Cardiac muscle cell (in vitro differentiated cells and primary cell): ENCODE results near the gene TP53I3. TPM values are rescaled to one million over a fixed set of nuclear protein-coding genes. Genes with fewer than 3 reads are reported as not detected.

Experiments
- DNase-seq, 2 donors: peaks; one replicate each; pipeline versions ENCODE4 v3.0.0 to v3.0.0-alpha.2; 2010 to 2017; ENCODE audit warnings: low read depth in 1 of 2, low spot score in 1 of 2
- H3K27ac ChIP-seq: fragments of 200-600 bp; sonication (generic); 2 replicates; pipeline ENCODE4 v1.5.1; 2016
- H3K27me3 ChIP-seq: fragments of 200-600 bp; sonication (generic); 2 replicates; pipeline ENCODE4 v1.6.0; 2016; ENCODE audit warnings: control low read depth
- H3K36me3 ChIP-seq: fragments of 200-600 bp; sonication (generic); 2 replicates; pipeline ENCODE4 v1.5.1; 2016; ENCODE audit warnings: control low read depth
- H3K4me1 ChIP-seq: fragments of 200-600 bp; sonication (generic); 2 replicates; pipeline ENCODE4 v1.8.1; 2017; ENCODE audit warnings: low read depth, mild to moderate bottlenecking, mixed run types
- H3K4me3 ChIP-seq: fragments of 200-600 bp; sonication (generic); 2 replicates; pipeline ENCODE4 v1.5.1; 2016; ENCODE audit warnings: mild to moderate bottlenecking
- H3K9me3 ChIP-seq: fragments of 200-600 bp; sonication (generic); 2 replicates; pipeline ENCODE4 v1.5.1; 2017; ENCODE audit warnings: low read depth, mild to moderate bottlenecking, control low read depth
- polyA plus RNA-seq: library from polyadenylated mRNA; unstranded; fragments of >200 nt; fragmentation: Nextera tagmentation; extraction: Ambion mirVana; gene quantifications from 2 replicates; pipeline ENCODE4 v1.2.1, GENCODE V29; 2016
- total RNA-seq: library from RNA; depleted of rRNA; stranded (reverse); fragments of >200 nt; gene quantifications from 2 replicates; pipeline ENCODE4 v1.2.3, GENCODE V29; 2016
- TF ChIP-seq, protein P1 (sequence below): IDR thresholded peaks from 2 replicates; pipeline ENCODE4 v1.5.1; 2012; ENCODE audit warnings: low read depth, mild to moderate bottlenecking, low read length

Gene TP53I3
- total and polyA plus RNA-seq, 2 experiments from 2014 or later: 25.4 to 70.2 TPM

DNA sequence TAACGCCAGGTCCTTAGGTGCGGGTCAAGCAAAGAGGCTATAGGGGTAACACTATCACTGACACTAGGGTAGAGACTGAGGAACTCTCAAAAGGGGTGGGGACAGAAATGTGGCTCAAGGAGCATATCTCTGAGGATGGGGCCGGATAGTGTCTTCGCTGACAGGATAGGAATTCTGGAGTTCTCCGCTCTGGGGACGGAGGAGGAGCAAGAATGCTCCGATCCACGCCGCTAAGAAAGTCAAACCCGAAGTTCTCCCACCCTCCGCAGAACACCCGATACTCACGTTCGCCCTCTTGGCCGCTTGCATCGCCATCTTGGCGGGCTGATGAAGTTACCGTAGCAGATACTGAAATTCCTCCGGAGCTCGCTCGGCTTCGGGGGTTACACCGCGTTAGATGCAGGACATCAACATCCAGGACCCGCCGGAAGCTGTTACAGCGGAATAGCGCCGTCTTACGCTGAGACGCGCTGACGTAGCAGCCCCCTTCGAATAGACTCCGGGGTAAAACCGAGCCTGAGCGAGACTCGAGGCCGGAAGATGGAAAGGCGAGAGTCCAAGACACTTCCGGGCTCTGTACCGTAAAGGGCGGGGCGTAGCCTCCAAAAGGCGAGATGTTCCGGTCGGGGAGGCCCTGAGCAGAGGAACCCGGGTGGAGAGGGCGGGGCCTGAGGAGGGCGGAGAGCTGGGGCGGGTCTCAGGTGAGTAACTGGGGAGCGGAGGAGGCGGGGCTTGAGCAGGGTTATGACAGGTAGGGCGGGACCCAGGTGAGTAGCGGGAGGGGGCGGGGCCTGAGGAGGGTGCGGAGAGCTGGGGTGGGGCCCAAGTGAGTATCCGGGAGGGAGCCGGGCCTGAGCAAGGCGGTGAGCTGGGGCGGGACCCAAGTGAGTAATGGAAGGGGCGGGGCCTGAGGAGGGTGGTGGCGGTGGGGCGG, 8.5 kb downstream of the TP53I3 start, which contains the start of gene SF3B6:
Gene SF3B6, minus strand, starts transcription at position 412 of the 934 bp plus-strand sequence. Its CDS starts 97 bp downstream, at position 315.
- TF ChIP-seq, protein P1, sequence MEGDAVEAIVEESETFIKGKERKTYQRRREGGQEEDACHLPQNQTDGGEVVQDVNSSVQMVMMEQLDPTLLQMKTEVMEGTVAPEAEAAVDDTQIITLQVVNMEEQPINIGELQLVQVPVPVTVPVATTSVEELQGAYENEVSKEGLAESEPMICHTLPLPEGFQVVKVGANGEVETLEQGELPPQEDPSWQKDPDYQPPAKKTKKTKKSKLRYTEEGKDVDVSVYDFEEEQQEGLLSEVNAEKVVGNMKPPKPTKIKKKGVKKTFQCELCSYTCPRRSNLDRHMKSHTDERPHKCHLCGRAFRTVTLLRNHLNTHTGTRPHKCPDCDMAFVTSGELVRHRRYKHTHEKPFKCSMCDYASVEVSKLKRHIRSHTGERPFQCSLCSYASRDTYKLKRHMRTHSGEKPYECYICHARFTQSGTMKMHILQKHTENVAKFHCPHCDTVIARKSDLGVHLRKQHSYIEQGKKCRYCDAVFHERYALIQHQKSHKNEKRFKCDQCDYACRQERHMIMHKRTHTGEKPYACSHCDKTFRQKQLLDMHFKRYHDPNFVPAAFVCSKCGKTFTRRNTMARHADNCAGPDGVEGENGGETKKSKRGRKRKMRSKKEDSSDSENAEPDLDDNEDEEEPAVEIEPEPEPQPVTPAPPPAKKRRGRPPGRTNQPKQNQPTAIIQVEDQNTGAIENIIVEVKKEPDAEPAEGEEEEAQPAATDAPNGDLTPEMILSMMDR: no peak
- Histone ChIP-seq H3K27me3 (no peaks in the 10 kb centered on the region), H3K27ac (peak within 1 kb of the TSS; percentile 74), H3K9me3 (no peaks in the 10 kb centered on the region), H3K4me1 (no peaks in the 10 kb centered on the region), H3K36me3 (peaks cover 12% of the 10 kb centered on the region), H3K4me3 (peak within 1 kb of the TSS; percentile 72)
- peak; percentile 99 for DNase-seq

DNA sequence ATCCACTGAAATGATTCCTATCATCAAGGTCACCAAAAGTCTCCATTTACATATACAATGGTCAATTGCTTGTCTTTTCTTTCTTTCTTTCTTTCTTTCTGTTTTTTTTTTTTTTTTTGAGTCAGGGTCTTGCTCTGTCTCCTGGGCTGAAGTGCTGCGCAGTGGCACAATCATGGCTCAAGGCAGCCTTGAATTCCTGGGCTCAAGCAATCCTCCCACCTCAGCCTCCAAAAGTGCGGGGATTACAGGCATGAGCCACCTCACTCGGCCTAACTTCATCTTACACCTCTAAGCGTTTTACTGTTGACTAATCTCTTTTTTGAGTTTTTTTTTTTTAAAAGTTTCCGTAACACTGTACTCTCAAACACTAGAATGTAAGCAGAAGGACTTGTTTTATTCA, 9.4 kb downstream of the TP53I3 start:
- H3K9me3 ChIP-seq: no peaks in the 10 kb centered on the region
- peaks cover 14% of the 10 kb centered on the region for H3K36me3 ChIP-seq
- TF ChIP-seq, protein P1: no peak
- no peaks in the 10 kb centered on the region for H3K4me1 ChIP-seq
- H3K27me3 ChIP-seq: no peaks in the 10 kb centered on the region
- DNase-seq: no peak
- H3K4me3 ChIP-seq: peak overlapping the region; percentile 72
- H3K27ac ChIP-seq: no peak overlapping the region

DNA sequence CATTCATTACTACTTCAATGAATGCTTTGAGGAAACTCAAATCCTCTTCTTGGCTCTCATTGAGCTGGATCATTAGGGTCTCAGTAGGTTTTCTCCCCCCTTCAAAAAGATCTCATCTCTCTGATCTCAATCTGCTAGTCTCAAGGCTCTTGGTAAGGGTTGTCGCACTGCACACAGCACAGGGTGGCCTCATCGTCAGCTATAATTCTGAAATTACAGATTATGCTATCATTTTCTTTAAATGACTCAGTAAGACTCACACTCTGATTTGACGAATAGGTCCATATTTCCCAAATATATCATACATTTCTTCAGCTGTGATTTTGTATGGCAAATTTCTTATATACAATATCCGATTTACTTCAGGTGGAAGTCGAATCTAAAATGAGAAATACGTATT, 10.8 kb downstream of the TP53I3 start:
- no peak for DNase-seq
- TF ChIP-seq, protein P1: no peak
- Histone ChIP-seq H3K4me1 (no peaks in the 10 kb centered on the region), H3K27me3 (no peaks in the 10 kb centered on the region), H3K9me3 (no peaks in the 10 kb centered on the region), H3K27ac (no peak overlapping the region), H3K4me3 (no peak overlapping the region), H3K36me3 (peaks cover 18% of the 10 kb centered on the region)

DNA sequence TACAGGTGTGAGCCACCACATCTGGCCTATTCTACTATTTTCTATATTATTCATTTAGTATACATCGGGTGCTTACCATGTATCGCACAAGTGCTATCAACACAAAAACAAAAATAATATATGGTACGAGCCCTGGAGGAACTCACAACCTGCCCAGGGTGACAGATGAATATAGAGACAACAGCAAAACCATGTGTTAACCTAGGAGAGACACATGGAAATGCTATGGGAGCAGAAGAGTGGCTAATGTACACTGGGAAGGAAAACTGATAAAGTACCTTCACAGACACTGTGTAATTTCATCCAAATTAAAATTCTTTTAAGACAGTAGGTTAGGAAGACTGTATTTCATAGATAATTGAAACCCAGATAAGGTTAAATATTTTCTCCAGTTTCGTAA, 12.4 kb downstream of the TP53I3 start:
- Histone ChIP-seq H3K4me1 (no peaks in the 10 kb centered on the region), H3K27me3 (no peaks in the 10 kb centered on the region), H3K4me3 (no peak overlapping the region), H3K9me3 (no peaks in the 10 kb centered on the region), H3K27ac (no peak overlapping the region), H3K36me3 (peaks cover 28% of the 10 kb centered on the region)
- no peak for DNase-seq
- TF ChIP-seq, protein P1: no peak

DNA sequence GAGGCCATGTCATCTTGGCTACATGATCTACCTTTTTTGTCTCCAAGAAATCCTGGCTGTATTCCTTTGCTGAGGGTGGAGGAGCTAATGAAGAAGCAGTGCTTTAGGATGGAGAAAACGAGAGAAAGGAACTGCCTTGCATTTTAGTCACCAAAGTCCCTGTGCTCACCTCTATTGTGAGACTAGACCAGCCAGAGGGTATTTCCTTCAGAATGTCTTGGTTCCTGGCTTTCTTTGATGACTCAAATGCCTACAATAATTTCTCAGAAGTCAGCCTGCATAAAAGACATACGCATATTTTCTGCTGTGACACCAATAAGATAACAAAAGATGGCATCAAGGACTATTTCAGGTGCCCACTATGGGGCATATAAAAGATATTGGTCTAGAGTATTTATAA, 19.3 kb downstream of the TP53I3 start:
- no peak overlapping the region for H3K4me3 ChIP-seq
- no peak overlapping the region for H3K27ac ChIP-seq
- TF ChIP-seq, protein P1: no peak
- H3K4me1 ChIP-seq: no peaks in the 10 kb centered on the region
- no peak for DNase-seq
- no peaks in the 10 kb centered on the region for H3K27me3 ChIP-seq
- H3K36me3 ChIP-seq: peaks cover 24% of the 10 kb centered on the region
- no peaks in the 10 kb centered on the region for H3K9me3 ChIP-seq
